HepG2 (cell line): ENCODE data around the gene IQGAP2. TPM values are rescaled to one million over a fixed set of nuclear protein-coding genes. Genes with fewer than 3 reads are reported as not detected.

Experiments
- BORCS8-MEF2B ChIP-seq: sonication (generic); formaldehyde crosslinking; IDR thresholded peaks from 2 replicates; pipeline ENCODE4 v1.8.0; 2022; ENCODE audit warnings: mild to moderate bottlenecking, missing genetic modification reagents
- FOXO1 ChIP-seq: sonication (generic); formaldehyde crosslinking; IDR thresholded peaks from 2 replicates; pipeline ENCODE4 v1.4.0; 2020; ENCODE audit warnings: missing genetic modification reagents
- HOMEZ ChIP-seq: IDR thresholded peaks from 2 replicates; pipeline ENCODE4 v1.6.1; 2016; ENCODE audit warnings: low read depth
- KDM5A ChIP-seq: fragments of 200-600 bp; sonication (generic); IDR thresholded peaks from 2 replicates; pipeline ENCODE4 v1.7.0; 2018; ENCODE audit warnings: antibody characterized with exemption, mild to moderate bottlenecking, low read length, borderline replicate concordance
- NFIB ChIP-seq: sonication (generic); formaldehyde crosslinking; IDR thresholded peaks from 2 replicates; pipeline ENCODE4 v1.9.0; 2021; ENCODE audit warnings: missing genetic modification reagents, mild to moderate bottlenecking, borderline replicate concordance
- NR0B2 ChIP-seq: sonication (generic); formaldehyde crosslinking; IDR thresholded peaks from 2 replicates; pipeline ENCODE4 v1.4.0; 2020; ENCODE audit warnings: mild to moderate bottlenecking, missing genetic modification reagents
- RBFOX2 ChIP-seq: fragments of 200-400 bp; formaldehyde crosslinking; IDR thresholded peaks from 2 replicates; pipeline ENCODE4 v1.6.1; 2017; ENCODE audit warnings: low read depth, mild to moderate bottlenecking, low read length
- SPEN ChIP-seq: sonication (generic); formaldehyde crosslinking; IDR thresholded peaks from 2 replicates; pipeline ENCODE4 v1.5.1; 2020; ENCODE audit warnings: low read depth, mild to moderate bottlenecking, missing genetic modification reagents
- ZEB1 ChIP-seq: IDR thresholded peaks from 2 replicates; pipeline ENCODE4 v1.6.1; 2012; ENCODE audit warnings: mild to moderate bottlenecking, low read depth, inconsistent platforms; ENCODE audit not compliant: insufficient replicate concordance
- ZMAT3 ChIP-seq: sonication (generic); formaldehyde crosslinking; conservative IDR thresholded peaks from 2 replicates; pipeline ENCODE4 v1.7.0; 2021; ENCODE audit warnings: missing genetic modification reagents
- ZNF317 ChIP-seq: sonication (generic); formaldehyde crosslinking; IDR thresholded peaks from 2 replicates; pipeline ENCODE4 v1.5.0; 2020; ENCODE audit warnings: mild to moderate bottlenecking, missing genetic modification reagents
- ZNF549 ChIP-seq: sonication (generic); formaldehyde crosslinking; IDR thresholded peaks from 2 replicates; pipeline ENCODE4 v1.5.0; 2020; ENCODE audit warnings: missing genetic modification reagents
- ZNF639 ChIP-seq: conservative IDR thresholded peaks from 2 replicates; pipeline ENCODE4 v1.6.1; 2018; ENCODE audit warnings: missing genetic modification reagents
- ZNF646 ChIP-seq: sonication (generic); formaldehyde crosslinking; IDR thresholded peaks from 2 replicates; pipeline ENCODE4 v1.9.0; 2021; ENCODE audit warnings: mild to moderate bottlenecking, missing genetic modification reagents
- polyA plus RNA-seq, 8 experiments: library from polyadenylated mRNA; depleted of rRNA in 3 of 8; stranded (reverse) in 7 of 8; unstranded in 1 of 8; fragments of >200 nt; fragmentation: Illumina TruSeq in 4 of 8; extraction: Trizol in 4 of 8; gene quantifications; 2 replicates each; pipeline versions ENCODE4 v1.2.1 to v1.2.3, GENCODE V29; 2011 to 2016; ENCODE audit warnings: low read depth in 4 of 8, missing spikeins in 1 of 8, mixed read lengths in 1 of 8; ENCODE audit not compliant: insufficient read depth in 1 of 8
- total RNA-seq, 5 experiments: library from RNA; depleted of rRNA; stranded (reverse); fragments of >200 nt; fragmentation: Illumina TruSeq; extraction: Trizol; gene quantifications; 2 replicates each; pipeline ENCODE4 v1.2.3, GENCODE V29; 2016; ENCODE audit warnings: low read depth in 1 of 5
- TF ChIP-seq, protein P1 (sequence below): sonication (generic); formaldehyde crosslinking; conservative IDR thresholded peaks from 2 replicates; pipeline ENCODE4 v1.8.0; 2022; ENCODE audit warnings: mild to moderate bottlenecking, moderate library complexity, missing genetic modification reagents

Gene IQGAP2
- total and polyA plus RNA-seq, 2 of the 13 experiments (the other 11 are each of a cell fraction or from before 2014, with no cell fraction given) = 35.2 to 83.3 TPM

GRCh38 chr5:76493190-76493837 lies 90.2 kb downstream of the IQGAP2 start (continued):
- TF ChIP-seq ZNF646 (no peak), BORCS8-MEF2B (CRISPR knock-in tag) (no peak), ZEB1 (no peak), HOMEZ (CRISPR knock-in tag) (0 out of 2 replicates have a peak, but pooled peaks have one; percentile 44), SPEN (CRISPR knock-in tag) (no peak), ZNF317 (CRISPR knock-in tag) (no peak), KDM5A (no peak), ZNF639 (CRISPR knock-in tag) (no peak), NR0B2 (CRISPR knock-in tag) (no peak), RBFOX2 (no peak), NFIB (CRISPR knock-in tag) (no peak), ZMAT3 (CRISPR knock-in tag) (no peak; the same call in 1 of the 2 replicates), FOXO1 (CRISPR knock-in tag) (no peak; the same call in 1 of the 2 replicates), ZNF549 (CRISPR knock-in tag) (no peak)
- TF ChIP-seq, protein P1, sequence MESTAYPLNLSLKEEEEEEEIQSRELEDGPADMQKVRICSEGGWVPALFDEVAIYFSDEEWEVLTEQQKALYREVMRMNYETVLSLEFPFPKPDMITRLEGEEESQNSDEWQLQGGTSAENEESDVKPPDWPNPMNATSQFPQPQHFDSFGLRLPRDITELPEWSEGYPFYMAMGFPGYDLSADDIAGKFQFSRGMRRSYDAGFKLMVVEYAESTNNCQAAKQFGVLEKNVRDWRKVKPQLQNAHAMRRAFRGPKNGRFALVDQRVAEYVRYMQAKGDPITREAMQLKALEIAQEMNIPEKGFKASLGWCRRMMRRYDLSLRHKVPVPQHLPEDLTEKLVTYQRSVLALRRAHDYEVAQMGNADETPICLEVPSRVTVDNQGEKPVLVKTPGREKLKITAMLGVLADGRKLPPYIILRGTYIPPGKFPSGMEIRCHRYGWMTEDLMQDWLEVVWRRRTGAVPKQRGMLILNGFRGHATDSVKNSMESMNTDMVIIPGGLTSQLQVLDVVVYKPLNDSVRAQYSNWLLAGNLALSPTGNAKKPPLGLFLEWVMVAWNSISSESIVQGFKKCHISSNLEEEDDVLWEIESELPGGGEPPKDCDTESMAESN (CRISPR knock-in tag) = 0 out of 2 replicates have a peak, but pooled peaks have one; percentile 24
